DND-41 (cell line): ENCODE measurements around the gene ANKRD13B.

ENCODE experiments used
- ATAC-seq: fragments of 200-7000 bp; cut with Tn5 transposase; 3 replicates; pipeline ENCODE4 v1.9.1; 2021; ENCODE audit warnings: low read depth; ENCODE audit not compliant: insufficient read depth
- DNase-seq: peaks from one replicate; pipeline ENCODE4 v3.0.0-alpha.2; 2020
- H2AFZ ChIP-seq: 2 replicates; pipeline ENCODE4 v1.6.0; 2012; ENCODE audit warnings: low read depth, low read length
- H3K27ac ChIP-seq: 2 replicates; pipeline ENCODE4 v1.5.1; 2012; ENCODE audit warnings: low read length, inconsistent platforms
- H3K27me3 ChIP-seq: fragments of 200-600 bp; sonication (generic); 2 replicates; pipeline ENCODE4 v1.6.0; 2012; ENCODE audit warnings: low read length, mild to moderate bottlenecking, inconsistent platforms; ENCODE audit not compliant: insufficient read depth, poor library complexity
- H3K36me3 ChIP-seq: 2 replicates; pipeline ENCODE4 v1.5.1; 2012; ENCODE audit warnings: low read length, inconsistent platforms; ENCODE audit not compliant: insufficient read depth
- H3K4me1 ChIP-seq: 2 replicates; pipeline ENCODE4 v1.5.1; 2012; ENCODE audit warnings: mild to moderate bottlenecking, low read length; ENCODE audit not compliant: insufficient read depth
- H3K4me2 ChIP-seq: 2 replicates; pipeline ENCODE4 v1.6.0; 2012; ENCODE audit warnings: mild to moderate bottlenecking, moderate library complexity, low read length, inconsistent platforms; ENCODE audit not compliant: insufficient read depth
- H3K4me3 ChIP-seq, 2 experiments: fragments of 200-600 bp in 1 of 2; shearing (Covaris generic) in 1 of 2; 2 replicates each; pipeline ENCODE4 v1.5.1; 2012 to 2016; ENCODE audit warnings: inconsistent platforms in 2 of 2, low read length in 2 of 2, mild to moderate bottlenecking in 2 of 2, low read depth in 1 of 2, moderate library complexity in 1 of 2
- H3K79me2 ChIP-seq: 2 replicates; pipeline ENCODE4 v1.6.0; 2012; ENCODE audit warnings: low read length, inconsistent platforms; ENCODE audit not compliant: insufficient read depth
- H3K9ac ChIP-seq: 2 replicates; pipeline ENCODE4 v1.6.0; 2012; ENCODE audit warnings: low read depth, mild to moderate bottlenecking, inconsistent platforms, low read length, moderate library complexity
- H3K9me3 ChIP-seq: 2 replicates; pipeline ENCODE4 v1.5.1; 2012; ENCODE audit warnings: low read length, moderate library complexity, mild to moderate bottlenecking, inconsistent platforms; ENCODE audit not compliant: insufficient read depth, severe bottlenecking
- H4K20me1 ChIP-seq: 2 replicates; pipeline ENCODE4 v1.6.0; 2012; ENCODE audit warnings: low read length; ENCODE audit not compliant: insufficient read depth
- CTCF ChIP-seq: IDR thresholded peaks from 2 replicates; pipeline ENCODE4 v1.5.1; 2012; ENCODE audit warnings: borderline replicate concordance, low read length, moderate library complexity, mild to moderate bottlenecking; ENCODE audit not compliant: poor library complexity, severe bottlenecking; ENCODE audit errors: extremely low read depth
- EZH2 ChIP-seq: IDR thresholded peaks from 3 replicates; pipeline ENCODE4 v1.6.1; 2012; ENCODE audit warnings: borderline replicate concordance, low read depth, mild to moderate bottlenecking, moderate library complexity, low read length, inconsistent platforms; ENCODE audit not compliant: severe bottlenecking

Gene ANKRD13B

GRCh38 chr17:29618272-29619065, 25.5 kb downstream of the ANKRD13B start:
- Histone ChIP-seq H2AFZ (0 out of 2 replicates have a peak overlapping the region, but pooled peaks have one; percentile 17), H3K79me2 (no peaks in the 10 kb centered on the region), H3K4me1 (peaks cover 52% of the 10 kb centered on the region), H3K4me2 (peak overlapping the region; percentile 77), H3K27ac (no peak overlapping the region), H3K9ac (peak overlapping the region; percentile 55; the same call in 1 of the 2 replicates), H3K36me3 (no peaks in the 10 kb centered on the region), H4K20me1 (peaks cover 30% of the 10 kb centered on the region), H3K9me3 (no peaks in the 10 kb centered on the region), H3K4me3 (peak overlapping the region in 1 of 2 experiments; percentile 56; a peak in 2 of 4 replicates), H3K27me3 (peaks cover 22% of the 10 kb centered on the region)
- ATAC-seq (no peak), DNase-seq (no peak)
- TF ChIP-seq EZH2 (no peak), CTCF (no peak)

GRCh38 chr17:29619251-29619650, 26.3 kb downstream of the ANKRD13B start:
- Histone ChIP-seq H3K9ac (no peak overlapping the region), H3K36me3 (no peaks in the 10 kb centered on the region), H4K20me1 (peaks cover 30% of the 10 kb centered on the region), H3K27ac (no peak overlapping the region), H3K27me3 (peaks cover 22% of the 10 kb centered on the region), H2AFZ (no peak overlapping the region), H3K4me1 (peaks cover 52% of the 10 kb centered on the region), H3K79me2 (no peaks in the 10 kb centered on the region), H3K9me3 (no peaks in the 10 kb centered on the region), H3K4me2 (no peak overlapping the region), H3K4me3 (no peak overlapping the region)
- ATAC-seq (no peak), DNase-seq (no peak)
- TF ChIP-seq CTCF, result peak; percentile 64
- no peak for TF ChIP-seq EZH2

- Histone ChIP-seq H4K20me1 (peaks cover 26% of the 10 kb centered on the region), H3K9ac (no peak overlapping the region), H3K4me2 (no peak overlapping the region), H3K4me3 (no peak overlapping the region), H3K36me3 (0 out of 2 replicates have a peak, but pooled peaks cover 2% of the 10 kb centered on the region), H3K9me3 (no peaks in the 10 kb centered on the region), H3K27me3 (peaks cover 22% of the 10 kb centered on the region), H3K4me1 (peaks cover 49% of the 10 kb centered on the region), H3K27ac (no peak overlapping the region), H2AFZ (no peak overlapping the region), H3K79me2 (no peaks in the 10 kb centered on the region)
- TF ChIP-seq CTCF (no peak), EZH2 (no peak)
- no peak for DNase-seq
- no peak for ATAC-seq
Observed at GRCh38 chr17:29620271-29620670, 27.3 kb downstream of the ANKRD13B start.
